ENCODE measurements around the gene PRR35. TPM values are rescaled to one million over a fixed set of nuclear protein-coding genes. Genes with fewer than 3 reads are reported as not detected.

Gene PRR35
- total and polyA plus RNA-seq, 2 of the 4 experiments (the other 2 are of a cell fraction), result not detected

DNA sequence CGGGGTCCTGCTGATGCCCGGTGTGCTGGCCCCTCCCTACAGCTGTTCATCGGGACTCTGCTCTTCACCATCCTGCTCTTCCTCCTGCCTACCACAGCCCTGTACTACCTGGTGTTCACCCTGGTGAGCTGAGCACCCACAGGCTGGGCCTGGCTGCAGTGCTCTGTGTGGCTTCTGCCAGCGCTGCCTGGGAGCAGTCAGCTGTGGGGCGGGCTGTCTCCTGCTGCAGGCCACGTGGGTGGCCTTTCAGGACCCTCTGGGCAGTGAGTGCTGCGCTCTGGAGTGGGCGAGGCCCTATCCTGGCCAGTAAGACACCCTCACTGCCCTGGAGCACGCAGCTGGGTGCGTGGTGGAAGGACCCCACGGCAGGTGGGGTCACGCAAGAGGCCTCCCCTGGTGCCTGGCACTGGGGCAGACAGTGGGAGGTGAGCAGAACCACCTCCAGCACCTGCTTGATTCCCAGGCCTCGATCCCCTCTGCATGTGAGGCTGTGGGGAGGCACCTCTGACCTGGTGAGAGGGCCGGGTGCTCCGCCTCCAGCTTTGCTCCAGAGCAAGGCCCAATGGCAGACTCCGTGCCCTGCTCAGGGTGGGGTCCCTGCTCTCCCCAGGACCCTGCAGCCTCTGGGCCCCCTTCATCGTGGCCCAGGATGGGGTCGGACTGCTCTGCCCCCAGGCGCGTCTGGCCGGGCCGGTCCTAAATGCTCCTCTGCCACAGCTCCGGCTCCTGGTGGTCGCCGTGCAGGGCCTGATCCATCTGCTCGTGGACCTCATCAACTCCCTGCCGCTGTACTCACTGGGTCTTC is 20.1 kb downstream of the PRR35 start:
- Histone ChIP-seq H3K4ac (ENCODE audit: low read depth, low read length) (no peak overlapping the region), H2AFZ (replicated peaks; ENCODE audit: low read length, poor library complexity) (no peak overlapping the region), H4K91ac (ENCODE audit: insufficient read depth, low read depth, low read length) (no peak overlapping the region), H3K4me1 (ENCODE audit: control insufficient read depth, insufficient read depth, low read length) (no peaks in the 10 kb centered on the region), H2BK5ac (ENCODE audit: low read depth, low read length, poor library complexity, severe bottlenecking) (no peak overlapping the region), H2AK5ac (ENCODE audit: low read depth, low read length) (no peak overlapping the region), H4K5ac (ENCODE audit: low read depth, low read length) (no peak overlapping the region), H3K9me1 (ENCODE audit: insufficient read depth, low read length) (no peaks in the 10 kb centered on the region), H4K20me1 (ENCODE audit: insufficient read depth, low read length) (no peaks in the 10 kb centered on the region), H3K27me3 (ENCODE audit: control insufficient read depth, insufficient read depth, low read length) (no peaks in the 10 kb centered on the region), H3K9me3 (ENCODE audit: control insufficient read depth, insufficient read depth, low read length) (no peaks in the 10 kb centered on the region), H3K27ac (ENCODE audit: insufficient read depth, low read length) (no peak overlapping the region), H3K18ac (ENCODE audit: low read depth, low read length) (no peak overlapping the region), H3K4me2 (ENCODE audit: low read depth, low read length) (no peak overlapping the region), H2BK120ac (ENCODE audit: low read depth, low read length) (no peak overlapping the region), H3K36me3 (ENCODE audit: control insufficient read depth, insufficient read depth, low read length) (peaks cover 8% of the 10 kb centered on the region; the same call in 1 of the 2 replicates), H4K8ac (ENCODE audit: low read depth in 2 of 2, low read length in 2 of 2) (no peak overlapping the region), H3K14ac (replicated peaks; ENCODE audit: low read depth, low read length) (no peak overlapping the region), H2AK9ac (replicated peaks; ENCODE audit: low read depth, low read length, poor library complexity) (no peak overlapping the region), H2BK15ac (ENCODE audit: low read depth, low read length) (no peak overlapping the region), H2BK20ac (ENCODE audit: low read depth, low read length) (no peak overlapping the region), H3K23ac (ENCODE audit: low read depth, low read length) (no peak overlapping the region), H3K79me1 (ENCODE audit: low read depth in 1 of 2, low read length in 2 of 2) (peaks cover 0 to 3% of the 10 kb centered on the region in 2 experiments; a peak in 1 of 4 replicates), H3K56ac (ENCODE audit: extremely low read depth, insufficient read depth, low read length) (no peak overlapping the region), H3K4me3 (ENCODE audit: insufficient read depth, low read depth, low read length) (no peak overlapping the region), H3K9ac (ENCODE audit: low read depth, low read length) (no peak overlapping the region)
- TF ChIP-seq RCOR1 (IDR thresholded peaks at IDR 0.05; ENCODE audit: insufficient replicate concordance, low read length), result no peak
- TF ChIP-seq, protein P1, sequence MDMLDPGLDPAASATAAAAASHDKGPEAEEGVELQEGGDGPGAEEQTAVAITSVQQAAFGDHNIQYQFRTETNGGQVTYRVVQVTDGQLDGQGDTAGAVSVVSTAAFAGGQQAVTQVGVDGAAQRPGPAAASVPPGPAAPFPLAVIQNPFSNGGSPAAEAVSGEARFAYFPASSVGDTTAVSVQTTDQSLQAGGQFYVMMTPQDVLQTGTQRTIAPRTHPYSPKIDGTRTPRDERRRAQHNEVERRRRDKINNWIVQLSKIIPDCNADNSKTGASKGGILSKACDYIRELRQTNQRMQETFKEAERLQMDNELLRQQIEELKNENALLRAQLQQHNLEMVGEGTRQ (IDR thresholded peaks at IDR 0.05; ENCODE audit: low read depth, low read length), result no peak
- CTCF ChIA-PET, result no interaction called here
- BruUV-seq (replicated peaks), result no TSS peak
- intact Hi-C loops (cut with micrococcal nuclease) (no loop called here), dilution Hi-C loops (cut with HindIII; ENCODE audit: low sequenced_read_pairs, unreplicated experiment) (no loop called here), in situ Hi-C loops (cut with MboI; ENCODE audit: low sequenced_read_pairs) (no loop called here)
- WGBS, 2 experiments (ENCODE audit: extremely low coverage in 2 of 2, insufficient read length in 1 of 2), result 83% methylated on average over 7 of the region's 27 CpGs; no CpG with 5 or more reads in 1 of the 2 experiments
- POLR2A ChIA-PET (ENCODE audit: unreplicated experiment), result no interaction called here
- no peak for ATAC-seq (ENCODE audit: low read depth)
- no peak for DNase-seq
